ENCODE measurements around the gene ZC3H12C. TPM values are rescaled to one million over a fixed set of nuclear protein-coding genes. Genes with fewer than 3 reads are reported as not detected.

Gene ZC3H12C
- 7.3 and 20.3 TPM in 2 replicates for total RNA-seq

GRCh38 chr11:110092515-110093406 lies at the start of gene ZC3H12C:
ZC3H12C (plus strand) TSS chr11:110093392; CDS start chr11:110093412, 20 bp downstream.

Other genes starting within 250 kb of the ZC3H12C start
- gene RDX, start 203.2 kb downstream of the ZC3H12C start, total RNA-seq: 46.8 and 60.2 TPM in 2 replicates

Measured in epithelial cell of alveolus of lung (primary cell).